Gastroesophageal sphincter (tissue), 3 donors: ENCODE results near the gene FGF1.

ENCODE experiments used
- CTCF ChIP-seq, 4 experiments: fragments of 200-600 bp in 2 of 4; fragments of 450-650 bp in 2 of 4; sonication (generic) in 1 of 4; IDR thresholded peaks; one replicate each; pipeline ENCODE4 v1.5.1; 2017 to 2019; ENCODE audit warnings: antibody characterized with exemption in 4 of 4, mild to moderate bottlenecking in 2 of 4, moderate library complexity in 2 of 4
- EP300 ChIP-seq: sonication (generic); formaldehyde crosslinking; IDR thresholded peaks from one replicate; pipeline ENCODE4 v1.6.1; 2017; ENCODE audit warnings: antibody characterized with exemption, mild to moderate bottlenecking
- POLR2A ChIP-seq, 2 donors: fragments of 450-650 bp; IDR thresholded peaks; one replicate each; pipeline ENCODE4 v1.6.1; 2017; ENCODE audit warnings: antibody characterized with exemption in 2 of 2, mild to moderate bottlenecking in 2 of 2, moderate library complexity in 1 of 2

DNA sequence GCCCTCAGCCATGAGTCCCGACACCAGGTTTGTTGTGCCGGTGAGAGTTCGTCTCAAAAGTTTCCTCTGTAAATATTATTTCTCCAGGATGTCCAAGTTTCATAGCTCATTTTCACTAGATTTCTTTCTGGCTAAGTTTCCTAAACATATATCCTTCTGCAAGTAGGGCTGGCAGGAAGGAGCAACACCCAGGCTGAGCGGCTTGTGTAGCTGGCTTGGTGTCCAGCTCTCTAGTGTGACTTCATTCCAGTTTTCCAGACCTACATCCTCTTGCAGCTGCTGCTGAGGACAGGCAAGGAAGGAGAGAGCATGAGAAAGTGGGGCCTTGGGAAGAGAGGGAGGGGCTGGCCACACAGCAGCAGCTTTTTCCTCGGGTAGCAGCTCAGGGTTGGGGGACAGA lies 80.3 kb downstream of the FGF1 start:
- TF ChIP-seq CTCF (IDR thresholded peaks at IDR 0.05), result no peak
- no peak for TF ChIP-seq POLR2A (IDR thresholded peaks at IDR 0.05)
- no peak for TF ChIP-seq EP300
